Dermis microvascular lymphatic vessel endothelial cell (primary cell): Measurements from ENCODE around the gene H2BW2. TPM values are rescaled to one million over a fixed set of nuclear protein-coding genes. Genes with fewer than 3 reads are reported as not detected.

Experiments
- total RNA-seq: library from RNA; depleted of rRNA; stranded (reverse); fragments of >200 nt; gene quantifications from 2 replicates; pipeline ENCODE4 v1.2.1, GENCODE V29; 2014

Gene H2BW2
- total RNA-seq, 1 donor from 2014 or later: not detected

Other genes with a start within 250 kb of the H2BW2 start
- gene RAB9B, start 207.7 kb upstream of the H2BW2 start, total RNA-seq: 0.39 and 1.0 TPM in 2 replicates
- 2.8 and 8.3 TPM in 2 replicates for gene TMSB15B, start 77.3 kb upstream of the H2BW2 start, total RNA-seq
- gene H2BW1, start 26.2 kb upstream of the H2BW2 start, total RNA-seq: not detected in 2 replicates
- 4.7 and 10.9 TPM in 2 replicates for gene TMSB15C, start 36.3 kb downstream of the H2BW2 start, total RNA-seq
- 1.2 and 3.3 TPM in 2 replicates for gene ZCCHC18, start 72.6 kb downstream of the H2BW2 start, total RNA-seq
- gene SLC25A53, start 117.1 kb downstream of the H2BW2 start, total RNA-seq: 7.6 and 8.5 TPM in 2 replicates
- 22.6 and 23.5 TPM in 2 replicates for gene FAM199X, start 126.5 kb downstream of the H2BW2 start, total RNA-seq
- gene ESX1, start 215.0 kb downstream of the H2BW2 start, total RNA-seq: under 0.01 and 0.13 TPM in 2 replicates